Measurements from ENCODE around the gene GASK1A.

GRCh38 chr3:42984701-42985100, 5.6 kb downstream of the GASK1A start:
- TF ChIP-seq CTCF (conservative IDR thresholded peaks at IDR 0.05), result no peak
- no peak for TF ChIP-seq EZH2 (IDR thresholded peaks at IDR 0.05; ENCODE audit: low read depth)

Measured in PC-9 (cell line).